ENCODE measurements around the gene CD36.

- no peak for TF ChIP-seq ZNF184 (tag by site-specific recombination; IDR thresholded peaks at IDR 0.05)
- no peak for TF ChIP-seq ZNF621 (tag by site-specific recombination; IDR thresholded peaks at IDR 0.05)
- no peak for TF ChIP-seq CTCF (tag by site-specific recombination; IDR thresholded peaks at IDR 0.05)
- no peak for TF ChIP-seq YY1 (tag by site-specific recombination; IDR thresholded peaks at IDR 0.05)
Measured at GRCh38 chr7:80611779-80612178, 26.7 kb upstream of the CD36 start.
